GM20000 (cell line): ENCODE data around the gene KREMEN1.

Source experiments
- DNase-seq: peaks from one replicate; pipeline ENCODE4 v3.0.0; 2012; ENCODE audit warnings: low spot score
- TF ChIP-seq, protein P1 (sequence below): IDR thresholded peaks from 2 replicates; pipeline ENCODE4 v1.5.1; 2012; ENCODE audit warnings: mild to moderate bottlenecking, control low read depth; ENCODE audit errors: extremely low read depth, missing control alignments

KREMEN1 gene

DNA sequence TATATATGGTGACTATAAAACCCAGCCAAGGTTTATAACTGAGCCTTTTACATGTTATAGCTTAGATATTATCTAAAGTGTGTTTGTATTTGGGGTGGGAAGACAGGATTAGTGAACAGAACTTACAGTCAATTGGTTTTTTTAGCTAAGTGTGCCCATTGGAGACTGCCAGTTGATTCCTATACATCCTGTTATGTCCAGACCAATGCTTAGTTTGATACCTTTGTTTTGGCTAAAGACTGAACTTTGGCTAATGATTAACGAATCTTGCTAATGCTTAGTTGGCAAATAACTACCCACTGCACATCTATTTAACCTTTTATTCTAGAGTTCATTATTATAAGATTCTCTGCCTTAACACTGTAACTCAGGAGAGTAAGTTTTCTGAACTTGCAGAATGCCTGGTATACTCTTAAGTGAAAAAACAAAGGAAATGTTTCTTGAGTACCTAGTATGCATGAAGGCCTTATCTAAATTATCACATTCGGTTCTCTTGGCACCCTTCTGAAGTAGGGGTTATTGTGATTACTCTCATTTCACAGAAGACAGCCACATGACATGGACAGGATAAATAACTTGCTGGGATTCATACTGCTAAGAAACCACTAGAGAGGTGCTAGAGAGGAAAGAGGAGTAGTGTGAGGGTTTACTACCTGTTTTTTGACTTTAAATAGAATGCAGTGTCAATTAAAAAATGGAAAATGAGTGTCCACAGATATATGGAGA, 54.0 kb downstream of the KREMEN1 start:
- TF ChIP-seq, protein P1, sequence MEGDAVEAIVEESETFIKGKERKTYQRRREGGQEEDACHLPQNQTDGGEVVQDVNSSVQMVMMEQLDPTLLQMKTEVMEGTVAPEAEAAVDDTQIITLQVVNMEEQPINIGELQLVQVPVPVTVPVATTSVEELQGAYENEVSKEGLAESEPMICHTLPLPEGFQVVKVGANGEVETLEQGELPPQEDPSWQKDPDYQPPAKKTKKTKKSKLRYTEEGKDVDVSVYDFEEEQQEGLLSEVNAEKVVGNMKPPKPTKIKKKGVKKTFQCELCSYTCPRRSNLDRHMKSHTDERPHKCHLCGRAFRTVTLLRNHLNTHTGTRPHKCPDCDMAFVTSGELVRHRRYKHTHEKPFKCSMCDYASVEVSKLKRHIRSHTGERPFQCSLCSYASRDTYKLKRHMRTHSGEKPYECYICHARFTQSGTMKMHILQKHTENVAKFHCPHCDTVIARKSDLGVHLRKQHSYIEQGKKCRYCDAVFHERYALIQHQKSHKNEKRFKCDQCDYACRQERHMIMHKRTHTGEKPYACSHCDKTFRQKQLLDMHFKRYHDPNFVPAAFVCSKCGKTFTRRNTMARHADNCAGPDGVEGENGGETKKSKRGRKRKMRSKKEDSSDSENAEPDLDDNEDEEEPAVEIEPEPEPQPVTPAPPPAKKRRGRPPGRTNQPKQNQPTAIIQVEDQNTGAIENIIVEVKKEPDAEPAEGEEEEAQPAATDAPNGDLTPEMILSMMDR, result no peak
- DNase-seq, result no peak

DNA sequence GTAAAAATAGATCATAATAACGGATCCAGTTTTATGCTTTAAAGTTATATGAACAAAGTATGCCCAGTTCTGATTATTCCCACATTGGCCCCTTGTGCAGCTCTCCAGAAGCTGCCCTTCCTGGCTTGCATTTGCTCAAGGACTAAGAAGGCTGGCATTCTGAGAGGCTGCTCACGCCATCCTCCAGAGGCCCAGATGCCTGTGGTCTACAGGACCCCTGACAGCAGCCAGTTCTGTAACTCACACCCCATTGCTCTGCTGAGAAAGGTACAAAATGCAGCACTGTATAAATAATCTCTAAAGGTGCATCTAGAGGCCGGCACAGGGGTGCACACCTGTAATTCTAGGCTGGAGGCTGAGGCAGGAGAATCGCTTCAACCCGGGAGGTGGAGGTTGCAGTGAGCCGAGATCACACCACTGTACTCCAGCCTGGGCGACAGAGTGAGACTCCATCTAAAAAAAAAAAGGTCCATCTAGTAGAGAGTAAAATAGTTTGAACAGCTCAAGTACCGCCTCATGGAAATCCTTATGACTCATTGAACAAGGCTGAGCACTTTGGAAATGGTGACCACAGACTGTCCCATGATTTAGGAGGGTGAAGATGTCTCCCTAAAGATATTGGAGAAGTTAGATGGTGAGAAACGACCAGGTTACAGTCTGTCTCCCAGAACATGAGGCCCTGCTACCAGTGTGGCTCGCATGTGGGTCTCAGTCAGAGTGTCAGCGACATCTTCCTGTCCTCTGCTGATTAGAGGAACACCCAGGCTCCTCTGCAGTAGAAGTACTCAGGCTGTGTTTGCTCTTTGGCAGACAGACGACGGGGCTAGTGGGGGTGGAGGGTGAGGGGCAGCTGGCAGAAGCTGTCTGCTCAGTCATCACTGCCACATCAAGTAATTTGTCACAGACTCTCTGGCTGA, 56.3 kb downstream of the KREMEN1 start:
- no peak for DNase-seq
- TF ChIP-seq, protein P1, result no peak

DNA sequence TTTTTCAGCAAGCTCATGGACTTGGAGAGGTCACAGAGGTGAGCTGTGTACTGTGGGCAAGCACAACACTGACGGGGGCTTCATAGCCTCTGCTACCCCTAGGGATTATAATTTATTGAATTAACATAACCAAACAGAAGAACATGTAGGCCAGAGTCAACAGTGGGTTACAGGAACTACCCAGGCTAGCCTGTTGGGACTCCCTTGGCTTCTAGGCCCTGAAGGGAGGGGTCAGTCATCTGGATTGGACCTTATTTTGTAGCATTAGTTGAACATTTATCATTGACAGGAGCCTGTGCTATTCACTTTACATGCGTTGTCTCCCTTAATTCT, 56.9 kb downstream of the KREMEN1 start:
- TF ChIP-seq, protein P1, result no peak

DNA sequence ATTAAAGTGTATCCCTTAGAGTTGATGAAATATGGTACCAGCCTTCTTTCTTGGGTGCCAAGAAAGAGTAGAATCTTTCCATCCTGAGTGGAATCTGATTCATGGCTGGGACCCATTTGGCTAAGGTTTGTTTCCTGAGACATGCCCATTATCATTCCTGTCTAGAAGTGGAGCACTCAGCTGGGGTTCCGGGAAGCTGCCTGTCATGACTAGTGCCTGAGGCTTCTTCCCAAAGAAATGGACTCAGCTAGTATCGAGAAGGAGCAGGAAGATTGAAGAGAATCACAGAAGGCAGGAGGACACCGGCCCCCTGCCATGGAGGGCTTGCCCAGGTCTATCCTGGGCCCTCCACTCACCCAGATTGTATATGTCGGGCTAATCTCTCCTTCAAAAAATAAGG, 57.6 kb downstream of the KREMEN1 start:
- TF ChIP-seq, protein P1, result no peak
- no peak for DNase-seq

More for the DNA sequence above, 56.9 kb downstream of the KREMEN1 start:
- DNase-seq, result no peak

DNA sequence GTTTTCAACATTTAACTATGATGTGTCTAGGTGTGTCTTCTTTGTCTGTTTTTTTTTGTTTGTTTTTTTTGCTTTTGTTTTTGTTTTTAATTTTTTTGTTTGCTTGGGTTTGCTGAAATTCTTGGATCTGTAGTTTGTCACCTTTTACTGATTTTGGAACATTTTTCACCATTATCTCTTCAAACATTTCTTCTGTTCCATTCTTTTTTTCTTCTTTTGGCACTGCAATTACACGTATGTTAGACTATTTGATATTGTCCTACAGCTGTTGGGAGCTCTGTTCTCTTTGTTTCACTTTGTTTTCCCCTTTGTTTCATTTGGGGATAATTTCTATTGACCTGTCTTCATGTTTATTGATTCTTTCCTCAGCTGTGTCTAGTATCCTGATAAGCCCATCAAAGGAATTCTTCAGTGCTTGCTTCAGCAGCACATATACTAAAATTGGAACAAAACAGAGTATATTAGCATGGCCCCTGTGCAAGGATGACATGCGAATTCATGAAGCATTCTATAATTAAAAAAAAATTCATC, 60.8 kb downstream of the KREMEN1 start:
- DNase-seq, result no peak
- TF ChIP-seq, protein P1, result no peak

- TF ChIP-seq, protein P1, result no peak
- no peak for DNase-seq
Observed at GRCh38 chr22:29134448-29134847, 61.6 kb downstream of the KREMEN1 start.
